HUES6 (cell line): ENCODE measurements around the gene ADAMTSL1.

Source experiments
- H3K27ac ChIP-seq: 2 replicates; pipeline ENCODE4 v1.7.0; 2013; ENCODE audit warnings: low read depth, mild to moderate bottlenecking, low read length, inconsistent platforms
- H3K27me3 ChIP-seq: 2 replicates; pipeline ENCODE4 v1.6.1; 2013; ENCODE audit warnings: low read length; ENCODE audit not compliant: control insufficient read depth, insufficient read depth
- H3K36me3 ChIP-seq: 2 replicates; pipeline ENCODE4 v1.6.1; 2013; ENCODE audit warnings: low read length; ENCODE audit not compliant: control insufficient read depth, insufficient read depth
- H3K4me1 ChIP-seq: 2 replicates; pipeline ENCODE4 v1.6.1; 2013; ENCODE audit warnings: low read length; ENCODE audit not compliant: control insufficient read depth, insufficient read depth
- H3K4me3 ChIP-seq: 2 replicates; pipeline ENCODE4 v1.5.1; 2013; ENCODE audit warnings: low read depth, low read length
- H3K9ac ChIP-seq: one replicate; pipeline ENCODE4 v1.6.1; 2013; ENCODE audit warnings: mild to moderate bottlenecking, low read length
- H3K9me3 ChIP-seq: 2 replicates; pipeline ENCODE4 v1.6.1; 2013; ENCODE audit warnings: low read depth, low read length; ENCODE audit not compliant: control insufficient read depth, insufficient read depth

The ADAMTSL1 gene

GRCh38 chr9:18442629-18443491 lies 31.1 kb upstream of the ADAMTSL1 start:
- Histone ChIP-seq H3K27ac (no peak overlapping the region), H3K27me3 (no peaks in the 10 kb centered on the region; the same call in 1 of the 2 replicates), H3K4me1 (peaks cover 9% of the 10 kb centered on the region), H3K36me3 (no peaks in the 10 kb centered on the region), H3K4me3 (no peak overlapping the region), H3K9ac (no peak overlapping the region), H3K9me3 (no peaks in the 10 kb centered on the region)

- H3K27me3 ChIP-seq = no peaks in the 10 kb centered on the region
- H3K4me1 ChIP-seq = no peaks in the 10 kb centered on the region
- no peak overlapping the region for H3K9ac ChIP-seq
- no peaks in the 10 kb centered on the region for H3K36me3 ChIP-seq
- no peak overlapping the region for H3K27ac ChIP-seq
- H3K4me3 ChIP-seq = no peak overlapping the region
- H3K9me3 ChIP-seq = no peaks in the 10 kb centered on the region
Observed at GRCh38 chr9:18447131-18447530, 26.8 kb upstream of the ADAMTSL1 start.

GRCh38 chr9:18447541-18447940 lies 26.4 kb upstream of the ADAMTSL1 start:
- H3K27me3 ChIP-seq = no peaks in the 10 kb centered on the region
- H3K4me1 ChIP-seq = no peaks in the 10 kb centered on the region
- no peaks in the 10 kb centered on the region for H3K36me3 ChIP-seq
- H3K27ac ChIP-seq = no peak overlapping the region
- no peak overlapping the region for H3K9ac ChIP-seq
- H3K4me3 ChIP-seq = no peak overlapping the region
- H3K9me3 ChIP-seq = no peaks in the 10 kb centered on the region

- Histone ChIP-seq H3K36me3 (no peaks in the 10 kb centered on the region), H3K4me1 (no peaks in the 10 kb centered on the region), H3K27ac (no peak overlapping the region), H3K4me3 (no peak overlapping the region), H3K9me3 (no peaks in the 10 kb centered on the region), H3K27me3 (no peaks in the 10 kb centered on the region), H3K9ac (no peak overlapping the region)
Observed at GRCh38 chr9:18448101-18448500, 25.9 kb upstream of the ADAMTSL1 start.

- Histone ChIP-seq H3K9me3 (no peaks in the 10 kb centered on the region), H3K27ac (no peak overlapping the region), H3K9ac (no peak overlapping the region), H3K36me3 (no peaks in the 10 kb centered on the region), H3K4me1 (no peaks in the 10 kb centered on the region), H3K4me3 (no peak overlapping the region), H3K27me3 (no peaks in the 10 kb centered on the region)
Observed at GRCh38 chr9:18451406-18451805, 22.5 kb upstream of the ADAMTSL1 start.

- no peak overlapping the region for H3K4me3 ChIP-seq
- no peaks in the 10 kb centered on the region for H3K36me3 ChIP-seq
- H3K9me3 ChIP-seq = no peaks in the 10 kb centered on the region
- H3K9ac ChIP-seq = no peak overlapping the region
- no peak overlapping the region for H3K27ac ChIP-seq
- H3K27me3 ChIP-seq = no peaks in the 10 kb centered on the region
- no peaks in the 10 kb centered on the region for H3K4me1 ChIP-seq
Observed at GRCh38 chr9:18452276-18452675, 21.7 kb upstream of the ADAMTSL1 start.

- Histone ChIP-seq H3K4me1 (no peaks in the 10 kb centered on the region), H3K9ac (no peak overlapping the region), H3K36me3 (no peaks in the 10 kb centered on the region), H3K9me3 (no peaks in the 10 kb centered on the region), H3K4me3 (no peak overlapping the region), H3K27me3 (no peaks in the 10 kb centered on the region), H3K27ac (no peak overlapping the region)
Observed at GRCh38 chr9:18456624-18457237, 17.2 kb upstream of the ADAMTSL1 start.

- Histone ChIP-seq H3K9ac (no peak overlapping the region), H3K27me3 (no peaks in the 10 kb centered on the region), H3K27ac (no peak overlapping the region), H3K4me1 (no peaks in the 10 kb centered on the region), H3K9me3 (no peaks in the 10 kb centered on the region), H3K4me3 (no peak overlapping the region), H3K36me3 (no peaks in the 10 kb centered on the region)
Observed at GRCh38 chr9:18457510-18457909, 16.4 kb upstream of the ADAMTSL1 start.

- Histone ChIP-seq H3K4me1 (no peaks in the 10 kb centered on the region), H3K9me3 (no peaks in the 10 kb centered on the region), H3K27me3 (no peaks in the 10 kb centered on the region), H3K9ac (no peak overlapping the region), H3K4me3 (no peak overlapping the region), H3K27ac (no peak overlapping the region), H3K36me3 (no peaks in the 10 kb centered on the region)
Observed at GRCh38 chr9:18459962-18460584, 13.9 kb upstream of the ADAMTSL1 start.

- Histone ChIP-seq H3K4me1 (no peaks in the 10 kb centered on the region), H3K9ac (no peak overlapping the region), H3K4me3 (no peak overlapping the region), H3K36me3 (no peaks in the 10 kb centered on the region), H3K27me3 (no peaks in the 10 kb centered on the region), H3K9me3 (no peaks in the 10 kb centered on the region), H3K27ac (no peak overlapping the region)
Observed at GRCh38 chr9:18461496-18461895, 12.5 kb upstream of the ADAMTSL1 start.

- Histone ChIP-seq H3K4me3 (no peak overlapping the region), H3K36me3 (no peaks in the 10 kb centered on the region), H3K9me3 (no peaks in the 10 kb centered on the region), H3K4me1 (no peaks in the 10 kb centered on the region), H3K27me3 (no peaks in the 10 kb centered on the region), H3K9ac (no peak overlapping the region), H3K27ac (no peak overlapping the region)
Observed at GRCh38 chr9:18463991-18464390, 10.0 kb upstream of the ADAMTSL1 start.
